Activated CD8-positive, alpha-beta memory T cell treated with anti-CD3 and anti-CD28 coated beads for 1 hour (primary cell): ENCODE data around the gene DOK7.

Experiments
- DNase-seq, 2 donors: peaks; one replicate each; pipeline ENCODE4 v3.0.0-alpha.2; 2020; ENCODE audit warnings: low read depth in 1 of 2; ENCODE audit errors: extremely low read depth in 1 of 2

Gene DOK7

DNA sequence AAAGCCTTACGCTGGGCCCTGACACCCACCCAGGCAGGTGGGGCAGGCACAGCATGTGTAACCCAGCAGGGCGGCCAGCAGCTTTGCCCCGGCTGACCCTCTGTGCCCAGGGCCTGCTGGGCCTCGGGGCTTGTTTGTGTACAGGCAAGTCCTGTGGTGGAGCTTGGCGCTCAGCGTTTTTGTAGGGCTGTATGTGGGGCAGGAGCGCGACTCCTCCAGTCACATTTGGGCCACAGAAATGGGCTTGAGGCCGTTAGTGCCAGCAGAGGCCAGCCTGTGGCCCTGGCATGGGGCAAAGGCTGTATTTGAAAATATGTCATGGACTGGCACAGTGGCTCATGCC, 36.0 kb upstream of the DOK7 start:
- no peak for DNase-seq

DNA sequence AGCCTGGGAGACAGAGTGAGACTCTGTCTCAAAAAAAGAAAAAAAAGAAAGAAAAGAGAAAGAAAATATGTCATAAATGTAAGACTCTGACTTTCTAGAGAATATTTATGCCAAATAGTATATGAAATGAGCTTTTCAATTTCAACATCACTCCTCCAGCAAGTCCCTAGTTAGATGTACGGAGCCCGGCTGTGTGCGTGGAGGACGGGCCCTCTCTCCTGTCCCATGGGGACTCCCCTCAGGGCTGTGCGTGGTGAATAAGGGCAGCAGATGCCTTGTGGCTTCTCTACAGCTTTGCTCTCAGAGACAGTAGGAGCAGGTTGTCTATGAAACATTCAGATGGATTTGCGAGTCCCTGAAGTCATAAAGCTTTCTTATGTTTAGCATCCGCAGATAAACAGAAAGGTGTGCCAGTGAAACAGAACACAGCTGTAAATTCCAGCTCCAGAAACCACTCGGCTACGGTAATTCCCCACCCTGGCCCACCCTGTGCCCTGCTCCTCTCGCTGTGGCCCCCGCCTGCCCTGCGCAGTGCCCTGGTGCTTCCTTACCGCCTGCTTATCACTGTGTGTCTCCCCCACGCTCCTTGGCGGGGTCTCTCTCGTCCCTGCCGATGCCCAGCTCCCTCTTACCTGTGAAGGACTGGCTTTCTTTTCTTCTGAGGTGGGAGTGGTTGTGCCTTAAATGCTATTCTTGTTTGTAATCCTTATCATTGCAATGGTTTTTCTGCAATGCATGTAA, 35.2 kb upstream of the DOK7 start:
- DNase-seq, result no peak

DNA sequence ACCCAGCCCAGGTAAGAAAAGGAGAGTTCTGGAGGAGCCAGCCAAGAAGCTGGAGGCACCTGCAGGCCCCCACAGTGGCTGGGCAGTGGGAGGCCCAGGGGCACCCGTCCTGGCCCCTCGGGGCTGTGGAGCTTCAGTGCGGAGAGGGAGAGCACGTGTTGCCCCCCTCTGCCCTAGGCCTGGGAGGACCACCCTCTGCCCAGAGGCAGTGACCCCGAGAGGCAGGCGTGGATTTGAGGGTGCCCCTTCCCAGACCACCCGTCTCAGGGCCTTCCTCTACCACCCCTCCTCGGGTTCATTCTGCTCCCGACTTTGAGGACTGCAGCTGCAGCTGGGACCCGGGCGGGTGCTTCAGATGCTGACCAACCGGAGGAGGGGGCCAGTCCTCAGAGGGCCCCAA, 33.5 kb upstream of the DOK7 start:
- no peak for DNase-seq

DNA sequence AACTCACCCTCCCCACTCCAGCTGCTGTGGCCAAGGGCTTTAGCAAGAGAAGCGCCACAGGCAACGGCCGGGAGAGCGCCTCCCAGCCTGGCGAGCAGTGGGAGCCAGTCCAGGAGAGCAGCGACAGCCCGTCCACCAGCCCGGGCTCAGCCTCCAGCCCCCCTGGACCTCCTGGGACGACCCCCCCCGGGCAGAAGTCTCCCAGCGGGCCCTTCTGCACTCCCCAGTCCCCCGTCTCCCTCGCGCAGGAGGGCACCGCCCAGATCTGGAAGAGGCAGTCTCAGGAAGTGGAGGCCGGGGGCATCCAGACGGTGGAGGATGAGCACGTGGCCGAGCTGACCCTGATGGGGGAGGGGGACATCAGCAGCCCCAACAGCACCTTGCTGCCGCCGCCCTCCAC, 32.6 kb upstream of the DOK7 start:
- DNase-seq, result no peak

DNA sequence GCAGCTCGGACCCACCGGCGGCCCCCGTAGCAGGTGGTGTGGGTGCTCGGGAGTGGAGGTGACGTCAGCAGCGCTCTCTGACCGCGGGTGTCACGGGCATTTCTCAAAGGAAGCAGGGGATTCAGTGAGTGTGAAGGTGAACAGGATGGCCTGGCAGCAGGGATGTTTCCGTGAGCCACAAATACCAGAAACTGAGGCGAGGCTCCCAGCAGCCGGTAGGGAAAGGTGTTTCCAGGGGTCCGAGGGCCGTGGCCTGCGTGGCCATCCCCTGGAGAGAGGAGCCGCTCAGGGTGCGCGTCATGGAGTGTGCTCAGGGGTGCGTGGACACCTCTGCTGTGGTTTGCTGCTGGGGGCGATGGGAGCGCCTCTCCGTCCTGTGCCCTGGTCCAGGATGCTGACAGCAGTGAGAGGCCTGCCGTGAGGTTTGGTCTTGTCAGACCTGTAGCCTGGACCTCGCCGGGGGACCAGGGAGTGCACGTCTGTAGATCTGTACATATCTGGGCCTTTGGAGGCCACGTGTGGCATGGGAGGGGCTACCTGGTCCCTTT, 31.6 kb upstream of the DOK7 start:
- DNase-seq, result no peak

DNA sequence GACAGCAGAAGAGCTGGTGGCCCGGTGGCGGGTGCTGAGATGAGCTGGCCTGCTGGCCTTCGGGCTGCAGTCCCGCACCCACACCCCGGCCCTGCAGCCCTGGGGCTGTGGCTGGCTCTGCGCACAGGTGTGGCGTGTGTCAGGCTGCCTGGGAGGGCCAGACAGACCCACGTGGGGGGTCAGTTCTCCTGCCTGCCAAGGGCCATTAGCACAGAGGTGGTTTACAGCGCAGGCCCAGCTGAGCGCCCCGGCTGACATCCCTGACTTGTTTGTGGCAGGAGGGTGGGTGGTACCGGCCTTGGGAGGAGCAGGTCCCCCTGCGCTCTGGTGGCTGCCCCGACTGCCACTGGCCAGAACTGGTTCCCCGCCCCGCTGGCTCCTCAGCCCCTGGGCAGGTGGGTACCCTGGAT, 30.7 kb upstream of the DOK7 start:
- no peak for DNase-seq

DNA sequence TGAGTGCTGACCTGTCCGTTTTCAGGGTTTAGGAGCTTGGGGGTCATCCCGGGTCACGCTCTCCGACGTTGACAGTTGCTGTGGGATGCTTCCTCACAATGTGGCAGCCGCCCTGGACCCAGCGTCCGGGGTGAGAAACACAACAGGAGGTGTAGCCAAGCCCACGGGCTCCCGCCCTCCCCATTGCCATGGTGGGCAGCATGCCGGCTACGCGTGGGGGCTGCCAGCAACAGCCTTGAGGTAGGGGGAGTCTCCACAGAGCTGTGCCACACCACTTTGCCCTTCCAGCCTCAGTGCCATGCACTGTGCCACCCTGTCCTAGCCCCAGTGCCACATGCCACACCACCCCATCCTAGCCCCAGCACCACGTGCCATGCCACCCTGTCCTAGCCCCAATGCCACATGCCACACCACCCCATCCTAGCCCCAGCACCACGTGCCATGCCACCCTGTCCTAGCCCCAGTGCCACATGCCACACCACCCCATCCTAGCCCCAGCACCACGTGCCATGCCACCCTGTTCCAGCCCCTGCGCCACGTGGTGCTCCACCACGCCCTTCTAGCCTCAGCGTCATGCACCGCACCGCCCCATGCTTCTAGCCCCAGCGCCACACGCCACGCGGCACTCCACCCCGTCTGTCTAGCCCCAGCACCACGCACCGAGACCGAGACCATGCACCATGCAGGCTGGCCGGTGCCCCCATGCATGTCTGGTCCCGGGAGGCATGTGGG, 29.8 kb upstream of the DOK7 start:
- DNase-seq, result no peak

DNA sequence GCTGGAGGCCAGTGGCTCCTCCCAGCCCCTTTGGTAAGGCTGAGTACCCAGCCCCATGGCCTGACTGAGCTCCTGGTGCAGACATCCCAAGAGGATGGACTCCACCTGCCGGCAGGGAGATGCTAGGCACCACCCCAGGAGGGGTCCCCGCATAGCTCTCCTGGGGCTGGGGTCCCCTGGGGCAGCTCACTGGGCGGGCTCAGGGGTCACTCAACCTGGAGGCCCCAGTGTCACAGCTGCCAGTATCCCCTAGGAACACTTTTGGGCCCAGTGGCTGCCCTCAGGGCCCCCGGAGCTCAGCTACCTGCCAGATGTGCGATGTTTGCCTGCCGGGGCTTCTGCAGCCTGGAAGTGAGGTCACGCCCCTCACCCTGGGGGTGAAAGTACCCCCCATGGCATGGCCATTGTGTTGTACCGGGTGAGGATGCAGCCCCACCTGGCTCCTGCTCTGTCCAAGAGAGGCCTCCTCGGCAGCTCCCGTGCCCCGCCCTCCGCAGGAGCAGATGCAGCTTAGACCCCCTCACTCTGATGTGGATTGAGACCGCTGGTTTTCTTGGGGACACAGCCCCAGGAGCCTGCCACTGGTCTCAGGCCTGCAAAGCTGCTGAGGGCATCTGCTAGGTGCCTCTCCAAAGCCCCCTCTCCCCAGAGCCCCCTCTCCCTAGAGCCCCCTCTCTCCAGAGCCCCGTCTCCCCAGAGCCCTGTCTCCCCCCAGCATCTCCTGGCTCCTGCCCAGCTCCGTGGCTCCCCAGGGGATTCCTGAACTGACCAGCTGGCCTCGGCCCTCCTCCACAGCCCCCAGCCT, 28.0 kb upstream of the DOK7 start:
- no peak for DNase-seq

DNA sequence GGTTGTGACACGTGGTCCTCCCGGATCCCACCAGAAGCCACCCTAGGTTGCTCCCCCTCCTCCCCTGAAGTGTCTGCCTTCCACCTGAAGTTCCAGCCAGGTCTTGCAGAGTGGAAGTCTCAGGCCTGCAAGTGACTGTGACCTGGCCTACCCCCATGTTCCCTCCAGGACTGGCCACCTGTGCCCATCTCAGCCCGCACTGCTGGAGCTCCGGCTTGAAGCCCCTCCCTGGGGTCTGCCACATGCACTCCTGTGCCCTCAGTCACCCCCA, 27.5 kb upstream of the DOK7 start:
- no peak for DNase-seq

DNA sequence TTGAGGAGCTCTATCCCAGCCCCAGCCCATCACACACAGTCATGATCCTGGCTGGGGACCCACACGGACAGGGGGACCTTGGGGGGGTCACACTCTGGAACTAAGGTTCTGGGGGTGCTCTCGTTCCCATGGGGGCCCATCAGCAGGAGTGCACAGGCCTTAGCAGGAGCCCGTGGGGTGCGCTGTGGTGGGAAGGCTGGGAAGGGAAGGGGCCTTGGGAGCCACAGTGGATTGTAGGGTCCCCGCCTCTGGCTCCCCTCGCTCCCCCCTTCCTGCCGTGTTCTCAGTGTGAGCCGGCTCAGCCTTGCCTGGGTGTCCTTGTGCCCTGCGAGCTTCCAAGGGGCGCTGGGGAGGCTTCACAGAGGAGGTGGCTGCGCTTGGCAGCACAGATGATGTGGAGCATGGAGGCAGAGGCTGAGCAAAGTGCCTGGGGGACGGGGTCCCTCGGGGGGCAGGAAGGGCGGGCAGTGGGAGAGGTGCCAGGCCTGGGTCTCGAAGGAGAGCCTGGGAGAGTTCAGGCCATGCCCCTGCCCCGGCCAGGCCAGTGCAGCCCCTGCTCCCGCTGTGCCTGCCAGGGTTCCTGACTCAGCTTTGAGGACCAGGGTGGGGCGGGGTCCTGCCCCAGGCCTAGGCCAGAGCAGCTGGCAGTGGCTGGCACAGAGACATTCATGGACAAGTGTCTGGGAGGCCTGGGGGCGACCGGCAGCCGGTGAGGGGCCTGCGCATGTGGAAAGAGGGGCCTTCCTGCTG, 26.9 kb upstream of the DOK7 start:
- DNase-seq, result no peak

DNA sequence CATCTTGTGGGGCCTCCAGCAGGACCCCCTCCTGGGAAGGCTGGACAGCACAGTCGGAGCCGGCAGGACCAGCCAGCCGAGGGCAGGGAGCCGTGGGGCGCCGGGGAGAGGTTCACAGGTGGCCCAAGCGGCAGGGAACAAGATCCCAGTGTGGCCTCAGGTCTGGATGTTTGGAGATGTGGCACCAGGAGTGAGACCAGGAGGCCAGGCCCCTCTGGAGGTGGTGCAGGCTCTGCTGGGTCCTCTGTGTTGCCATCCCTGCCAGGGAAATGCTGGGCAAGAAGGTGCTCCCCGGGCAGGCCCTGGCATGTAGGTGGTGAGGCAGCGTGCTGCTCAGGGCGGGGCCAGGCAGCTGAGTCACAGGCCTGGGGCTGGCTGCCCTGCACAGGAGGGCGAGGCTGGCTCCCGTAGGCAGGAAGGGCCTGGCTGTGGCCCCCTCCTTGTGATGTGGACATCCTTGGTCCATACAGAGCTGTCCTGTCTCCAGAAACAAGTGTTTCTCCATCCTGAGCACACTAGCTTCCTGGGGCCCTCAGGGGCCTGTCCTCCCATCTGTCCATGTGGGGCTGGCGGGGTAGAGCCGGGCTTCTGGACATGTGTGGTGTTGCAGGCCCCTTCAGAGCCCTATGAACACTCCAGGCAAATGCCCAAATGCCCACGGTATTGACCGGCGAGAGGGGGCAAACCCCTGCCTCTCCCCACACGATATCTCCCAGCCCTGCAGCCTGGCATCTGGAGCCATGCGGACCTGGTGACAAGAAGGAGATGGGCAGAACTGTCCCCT, 26.1 kb upstream of the DOK7 start:
- DNase-seq, result no peak

DNA sequence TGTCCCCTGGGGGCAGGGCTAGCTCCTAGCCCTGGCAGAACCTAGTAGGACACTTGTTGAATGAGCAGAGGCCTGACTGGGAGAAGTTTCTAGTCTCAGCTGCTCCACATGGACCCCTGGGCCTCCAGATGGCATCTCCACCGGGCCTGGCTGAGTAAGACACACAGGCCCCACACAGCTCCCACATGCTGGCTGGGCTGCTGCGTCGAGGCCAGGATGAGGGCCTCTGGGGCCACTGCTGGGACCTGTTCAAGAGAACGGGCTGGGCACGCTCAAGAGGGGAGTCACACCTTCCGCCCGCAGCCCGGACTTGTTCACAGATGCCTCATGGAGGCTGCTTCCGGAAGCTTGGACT, 25.5 kb upstream of the DOK7 start:
- DNase-seq, result no peak

DNA sequence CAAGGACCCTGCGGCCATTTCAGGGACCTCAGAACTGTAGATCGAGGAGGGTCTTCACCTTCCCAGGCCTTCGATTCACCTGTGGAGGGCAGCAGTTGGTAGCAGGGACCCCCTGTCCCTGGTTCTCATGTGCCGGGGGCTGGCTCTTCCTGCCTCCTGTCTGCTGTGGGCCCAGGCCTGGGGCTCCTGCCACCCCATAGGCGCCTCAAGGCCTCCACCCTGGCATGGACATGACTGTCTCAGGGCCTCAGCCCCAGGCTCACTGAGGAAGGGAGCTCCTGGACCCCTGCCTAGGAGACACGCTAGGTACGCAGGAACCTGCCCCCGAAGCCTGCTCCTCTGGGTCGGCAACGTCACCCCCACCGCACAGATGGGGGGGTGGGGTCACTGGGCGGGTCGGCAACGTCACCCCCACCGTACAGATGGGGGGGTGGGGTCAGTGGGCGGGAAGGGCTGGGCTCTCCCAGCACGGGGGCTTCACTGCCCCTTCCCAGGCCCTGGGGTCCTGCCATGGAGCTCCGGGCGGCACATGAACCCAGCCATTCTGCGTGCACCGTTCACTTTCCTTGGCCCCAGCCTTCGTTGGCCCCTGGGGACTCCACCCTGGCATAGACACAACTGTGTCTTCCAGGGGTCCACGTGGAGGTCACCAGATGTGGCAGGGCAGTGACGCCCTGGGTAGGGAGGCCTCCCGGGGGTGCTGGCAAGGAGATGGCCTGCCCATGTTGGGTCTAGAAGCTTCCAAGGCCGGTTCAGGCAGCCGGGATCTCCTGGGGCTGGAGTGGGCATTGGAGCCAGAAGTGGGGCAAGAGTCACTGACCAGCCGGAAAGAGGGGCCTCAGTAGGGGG, 24.9 kb upstream of the DOK7 start:
- no peak for DNase-seq

DNA sequence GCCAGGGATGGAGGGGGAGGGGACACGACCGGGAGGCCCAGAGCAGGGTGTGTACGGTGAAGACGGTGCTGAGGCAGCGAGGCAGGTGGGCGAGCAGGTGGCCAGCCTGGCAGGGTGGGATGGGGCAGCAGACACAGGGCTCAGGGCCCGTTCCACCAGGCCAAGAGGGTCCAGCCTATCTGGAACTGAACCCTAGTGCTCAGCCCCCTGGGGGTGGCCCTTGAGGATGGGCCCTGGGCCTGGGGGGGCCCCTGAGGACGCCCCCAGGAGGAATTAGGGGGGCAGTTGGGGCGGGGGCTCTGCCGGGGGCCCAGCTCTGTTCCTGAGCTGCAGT, 24.3 kb upstream of the DOK7 start:
- no peak for DNase-seq

DNA sequence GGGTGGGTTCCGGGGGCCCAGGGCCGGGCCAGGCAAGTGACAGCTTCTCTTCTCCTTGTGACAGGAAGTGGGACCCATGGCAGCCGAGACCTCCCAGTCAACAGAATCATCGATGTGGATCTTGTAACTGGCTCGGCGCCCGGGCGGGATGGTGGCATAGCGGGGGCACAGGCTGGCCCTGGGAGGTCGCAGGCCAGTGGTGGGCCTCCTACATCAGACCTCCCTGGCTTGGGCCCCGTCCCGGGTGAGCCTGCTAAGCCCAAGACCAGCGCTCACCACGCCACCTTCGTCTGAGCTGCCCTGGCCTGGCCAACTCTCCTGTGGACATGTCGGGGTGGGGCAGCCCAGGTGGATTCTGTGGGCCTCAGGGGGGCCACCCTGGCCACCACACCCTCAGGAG, 23.7 kb upstream of the DOK7 start:
- no peak for DNase-seq

DNA sequence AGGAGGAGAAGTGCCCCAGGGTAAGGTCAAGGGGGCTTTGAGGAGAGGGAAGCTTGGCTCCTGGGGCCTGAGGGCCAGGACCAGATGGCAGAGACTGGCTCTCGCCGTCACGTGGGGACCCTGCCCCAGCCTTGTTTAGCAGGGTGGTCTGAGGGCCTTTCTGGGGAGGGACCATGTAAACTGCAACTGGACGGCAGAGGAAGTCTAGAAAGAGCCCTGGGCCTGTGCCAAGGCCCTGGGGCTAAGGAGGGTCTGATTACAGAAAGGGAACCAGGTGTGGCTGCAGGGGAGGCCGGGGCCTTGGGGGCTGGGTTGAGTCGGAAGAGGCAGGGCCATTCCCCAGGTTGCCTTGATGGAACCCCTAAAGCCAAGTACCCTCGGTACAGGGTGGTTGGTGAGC, 23.1 kb upstream of the DOK7 start:
- DNase-seq, result no peak

DNA sequence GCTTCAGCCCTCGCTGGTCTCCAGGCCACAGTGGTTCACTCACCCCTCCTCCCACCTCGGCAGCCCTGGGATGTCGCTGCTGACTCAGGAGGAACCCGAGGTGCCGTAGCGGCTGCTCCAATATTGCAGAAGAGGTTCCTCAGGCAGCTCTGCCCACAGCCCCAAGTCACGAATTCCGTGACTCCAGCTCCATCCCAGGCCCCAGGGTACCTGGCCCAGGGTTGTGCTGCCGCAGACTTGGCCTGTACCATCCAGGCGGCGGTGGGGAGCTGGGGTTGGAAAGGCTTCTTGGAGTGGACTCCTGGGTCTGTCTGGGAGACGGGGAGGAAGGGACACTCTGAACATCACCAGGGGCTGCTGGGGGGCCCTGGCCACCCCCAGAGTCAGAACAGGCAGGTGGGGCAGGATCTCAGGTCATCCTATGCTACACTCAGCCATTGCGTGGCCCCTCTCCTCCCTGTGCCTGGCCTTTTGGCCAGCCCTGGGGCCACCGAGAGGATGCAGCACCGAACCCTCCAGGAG, 22.1 kb upstream of the DOK7 start:
- DNase-seq, result no peak

DNA sequence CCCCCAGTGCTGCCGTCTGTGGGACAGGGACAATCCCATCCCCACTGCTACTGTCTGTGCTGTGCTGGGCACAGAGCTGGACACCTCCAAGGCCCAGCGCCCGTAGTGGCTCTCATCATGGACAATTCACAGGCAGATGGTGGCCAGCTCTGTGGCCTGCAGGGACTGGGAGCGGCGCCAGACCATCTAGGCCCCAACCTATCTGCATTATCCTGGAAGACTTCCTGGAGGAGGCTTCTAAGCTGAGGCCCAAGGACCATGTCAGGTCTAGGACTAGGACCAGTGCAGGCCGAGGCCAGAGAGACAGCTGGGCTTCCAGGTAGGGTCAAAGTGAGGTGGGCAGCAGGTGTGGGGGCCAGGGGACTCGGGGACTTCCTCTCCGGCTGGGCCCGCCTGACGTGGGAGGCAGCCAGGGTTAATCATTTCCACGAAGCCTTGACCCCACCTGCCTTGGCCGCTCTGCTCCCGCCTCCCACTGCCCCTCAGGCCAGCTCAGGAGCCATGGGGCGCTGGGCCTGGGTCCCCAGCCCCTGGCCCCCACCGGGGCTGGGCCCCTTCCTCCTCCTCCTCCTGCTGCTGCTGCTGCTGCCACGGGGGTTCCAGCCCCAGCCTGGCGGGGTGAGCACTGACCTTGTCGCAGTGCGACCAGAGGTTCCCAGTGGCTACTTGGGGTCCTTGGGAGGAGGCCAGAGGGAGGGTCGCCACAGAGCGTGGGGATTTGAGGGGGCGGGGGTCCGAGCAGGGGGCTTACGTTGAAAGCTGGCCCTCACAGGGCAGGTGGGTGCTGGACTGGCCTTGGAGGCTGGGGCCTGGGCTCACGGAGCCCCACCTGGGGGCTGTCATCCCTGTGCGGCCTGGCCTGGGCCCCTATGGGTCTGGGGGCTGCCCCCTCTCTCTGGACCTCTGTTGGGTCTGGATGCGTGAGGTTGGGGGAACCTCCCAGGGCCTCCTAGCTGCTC, 21.3 kb upstream of the DOK7 start, which contains the start of gene HGFAC:
Gene HGFAC, plus strand, starts transcription at position 468 of the 959 bp plus-strand sequence. Its CDS starts 34 bp downstream, at position 502.
- DNase-seq, result no peak
